GM19324 (cell line): Measurements from ENCODE around the gene BATF2.
"Not testable (repeated sequence)": the region's sequence is repeated elsewhere in the genome, so short reads cannot be mapped to it uniquely, and the experiment has no call there.

Experiments used
- ATAC-seq: cut with Tn5 transposase; IDR thresholded peaks from one replicate; pipeline ENCODE4 v1.9.1; 2021; ENCODE audit warnings: mild to moderate bottlenecking, moderate library complexity; ENCODE audit not compliant: unreplicated experiment, low FRiP score

Gene BATF2

GRCh38 chr11:65013888-65014725 is 17.3 kb upstream of the BATF2 start, which contains the start of gene ARL2:
ARL2 (plus strand) TSS chr11:65014160; CDS start chr11:65014208, 48 bp downstream.
- ATAC-seq = peak; percentile 86

- ATAC-seq = peak; percentile 64
These were observed 16.5 kb upstream of the BATF2 start for GRCh38 chr11:65013130-65013887.

- ATAC-seq = no peak
These were observed 12.1 kb upstream of the BATF2 start for GRCh38 chr11:65008873-65009272.

GRCh38 chr11:65008016-65008415 is 11.2 kb upstream of the BATF2 start:
- ATAC-seq = no peak

- not testable (repeated sequence) for ATAC-seq
These were observed 7.2 kb upstream of the BATF2 start for GRCh38 chr11:65003968-65004367.

GRCh38 chr11:65003282-65003681 is 6.5 kb upstream of the BATF2 start:
- no peak for ATAC-seq

GRCh38 chr11:65002706-65003105 is 5.9 kb upstream of the BATF2 start:
- no peak for ATAC-seq

GRCh38 chr11:64999478-64999877 is 2.7 kb upstream of the BATF2 start:
- ATAC-seq = no peak

GRCh38 chr11:64998690-64999431 is 2.1 kb upstream of the BATF2 start:
- no peak for ATAC-seq

GRCh38 chr11:64998141-64998540 is 1.4 kb upstream of the BATF2 start:
- ATAC-seq = no peak

- ATAC-seq = no peak
These were observed 453 bp downstream of the BATF2 start for GRCh38 chr11:64996327-64996709.

GRCh38 chr11:64994318-64994717 is 2.5 kb downstream of the BATF2 start:
- no peak for ATAC-seq

- ATAC-seq = no peak
These were observed 6.4 kb downstream of the BATF2 start for GRCh38 chr11:64990222-64990923.

- no peak for ATAC-seq
These were observed 7.4 kb downstream of the BATF2 start for GRCh38 chr11:64989416-64989815.

- ATAC-seq = no peak
These were observed 8.5 kb downstream of the BATF2 start for GRCh38 chr11:64987998-64988854.

- ATAC-seq = not testable (repeated sequence)
These were observed 13.4 kb downstream of the BATF2 start for GRCh38 chr11:64983339-64983738.

- ATAC-seq = no peak
These were observed 20.1 kb downstream of the BATF2 start for GRCh38 chr11:64976651-64977050.

- ATAC-seq = no peak
These were observed 22.6 kb downstream of the BATF2 start for GRCh38 chr11:64974124-64974523.

GRCh38 chr11:64971421-64972233 is 25.1 kb downstream of the BATF2 start, which contains the start of gene MAJIN:
MAJIN (minus strand) TSS chr11:64972108; CDS start chr11:64959405, 12,703 bp downstream.
- no peak for ATAC-seq
